ENCODE results near the gene NUDT22. TPM values are rescaled to one million over a fixed set of nuclear protein-coding genes. Genes with fewer than 3 reads are reported as not detected.

Gene NUDT22
- total and polyA plus RNA-seq, 2 experiments from 2014 or later: 33.9 to 67.0 TPM

DNA sequence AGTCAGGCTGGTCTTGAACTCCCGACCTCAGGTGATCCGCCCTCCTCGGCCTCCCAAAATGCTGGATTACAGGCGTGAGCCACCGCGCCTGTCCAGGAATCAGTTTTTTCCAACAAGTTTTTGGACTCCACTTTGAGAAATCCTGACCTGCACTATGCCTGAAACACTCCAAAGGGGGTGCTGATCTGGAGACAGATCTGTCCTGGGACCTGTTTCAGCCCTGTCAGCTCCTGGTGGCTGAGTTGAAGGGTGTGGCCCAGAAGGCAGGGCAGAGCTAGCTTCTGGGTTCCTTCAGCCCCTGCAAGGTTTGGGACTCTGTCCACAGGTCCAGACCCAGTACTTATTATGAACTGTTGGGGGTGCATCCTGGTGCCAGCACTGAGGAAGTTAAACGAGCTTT, 5.5 kb downstream of the NUDT22 start:
- H3K4me2 ChIP-seq: peak overlapping the region; percentile 96; the same call in 1 of the 2 replicates
- TF ChIP-seq, protein P1, sequence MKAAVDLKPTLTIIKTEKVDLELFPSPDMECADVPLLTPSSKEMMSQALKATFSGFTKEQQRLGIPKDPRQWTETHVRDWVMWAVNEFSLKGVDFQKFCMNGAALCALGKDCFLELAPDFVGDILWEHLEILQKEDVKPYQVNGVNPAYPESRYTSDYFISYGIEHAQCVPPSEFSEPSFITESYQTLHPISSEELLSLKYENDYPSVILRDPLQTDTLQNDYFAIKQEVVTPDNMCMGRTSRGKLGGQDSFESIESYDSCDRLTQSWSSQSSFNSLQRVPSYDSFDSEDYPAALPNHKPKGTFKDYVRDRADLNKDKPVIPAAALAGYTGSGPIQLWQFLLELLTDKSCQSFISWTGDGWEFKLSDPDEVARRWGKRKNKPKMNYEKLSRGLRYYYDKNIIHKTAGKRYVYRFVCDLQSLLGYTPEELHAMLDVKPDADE (IDR thresholded peaks at IDR 0.05): no peak
- no peak for TF ChIP-seq CREB1 (CRISPR knock-in tag; IDR thresholded peaks at IDR 0.05; ENCODE audit: low read depth)

DNA sequence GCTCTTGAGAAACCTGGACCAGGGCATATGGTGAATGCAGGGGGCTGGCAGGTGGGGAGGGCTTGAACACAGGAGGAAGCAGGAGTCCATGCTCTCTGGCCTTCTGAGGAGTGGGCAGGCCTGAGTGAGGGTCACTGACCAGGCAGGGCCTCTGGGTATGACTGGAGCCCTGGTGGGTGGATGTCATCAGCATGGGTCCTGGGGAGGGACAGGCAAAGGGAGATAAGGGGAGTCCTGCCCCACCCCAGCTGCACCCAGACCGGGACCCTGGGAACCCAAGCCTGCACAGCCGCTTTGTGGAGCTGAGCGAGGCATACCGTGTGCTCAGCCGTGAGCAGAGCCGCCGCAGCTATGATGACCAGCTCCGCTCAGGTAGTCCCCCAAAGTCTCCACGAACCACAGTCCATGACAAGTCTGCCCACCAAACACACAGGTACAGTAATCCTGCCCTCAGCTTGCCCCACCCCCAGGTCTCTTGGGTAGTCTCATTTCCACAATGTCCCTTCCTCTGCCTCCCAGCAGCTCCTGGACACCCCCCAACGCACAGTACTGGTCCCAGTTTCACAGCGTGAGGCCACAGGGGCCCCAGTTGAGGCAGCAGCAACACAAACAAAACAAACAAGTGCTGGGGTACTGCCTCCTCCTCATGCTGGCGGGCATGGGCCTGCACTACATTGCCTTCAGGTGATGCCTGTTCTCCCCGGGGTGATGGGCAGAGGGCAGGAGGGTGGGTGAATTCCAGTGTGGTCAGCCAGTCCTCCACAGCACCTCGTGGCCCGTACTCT, 6.3 kb downstream of the NUDT22 start:
- Histone ChIP-seq H3F3A (replicated peaks; ENCODE audit: low read depth) (peaks cover 22% of the 10 kb centered on the region), H3K4me3 (no peak overlapping the region), H2AFZ (no peak overlapping the region), H3K4me1 (ENCODE audit: insufficient read depth) (peaks cover 17% of the 10 kb centered on the region; the same call in 1 of the 2 replicates), H3K27ac (ENCODE audit: low read depth) (no peak overlapping the region), H3K36me3 (ENCODE audit: insufficient read depth) (no peaks in the 10 kb centered on the region), H3K27me3 (ENCODE audit: insufficient read depth) (peaks cover 23% of the 10 kb centered on the region; the same call in 1 of the 2 replicates), H3K9me2 (ENCODE audit: insufficient read depth) (no peaks in the 10 kb centered on the region), H3K79me2 (replicated peaks; ENCODE audit: insufficient read depth) (peaks cover 4% of the 10 kb centered on the region; the same call in 1 of the 2 replicates), H4K20me1 (replicated peaks; ENCODE audit: insufficient read depth) (no peaks in the 10 kb centered on the region), H3K4me2 (no peak overlapping the region)
- ATAC-seq: no peak
- H3K9me3 Mint-ChIP-seq: no peaks in the 10 kb centered on the region
- H3K36me3 Mint-ChIP-seq (ENCODE audit: low read depth): peaks cover 3% of the 10 kb centered on the region; the same call in 2 of the 3 replicates
- no peak for DNase-seq (ENCODE audit: low spot score)
- peaks cover 20% of the 10 kb centered on the region for H3K4me1 Mint-ChIP-seq
- peak overlapping the region; percentile 83; the same call in 2 of the 3 replicates for H3K4me3 Mint-ChIP-seq
- peaks cover 27% of the 10 kb centered on the region for H3K27me3 Mint-ChIP-seq (ENCODE audit: insufficient read depth, low read depth, poor library complexity)
- H3K27ac Mint-ChIP-seq: no peak overlapping the region
- TF ChIP-seq NANOG (IDR thresholded peaks at IDR 0.05; ENCODE audit: borderline replicate concordance): no peak
- TF ChIP-seq, protein P1 (IDR thresholded peaks at IDR 0.05): no peak
- TF ChIP-seq ZNF331 (CRISPR knock-in tag; IDR thresholded peaks at IDR 0.05; ENCODE audit: low read depth): no peak
- no peak for TF ChIP-seq ZNF114 (CRISPR knock-in tag; IDR thresholded peaks at IDR 0.05)
- no peak for TF ChIP-seq JUNB (IDR thresholded peaks at IDR 0.05; ENCODE audit: unreplicated experiment)
- TF ChIP-seq, protein P2, sequence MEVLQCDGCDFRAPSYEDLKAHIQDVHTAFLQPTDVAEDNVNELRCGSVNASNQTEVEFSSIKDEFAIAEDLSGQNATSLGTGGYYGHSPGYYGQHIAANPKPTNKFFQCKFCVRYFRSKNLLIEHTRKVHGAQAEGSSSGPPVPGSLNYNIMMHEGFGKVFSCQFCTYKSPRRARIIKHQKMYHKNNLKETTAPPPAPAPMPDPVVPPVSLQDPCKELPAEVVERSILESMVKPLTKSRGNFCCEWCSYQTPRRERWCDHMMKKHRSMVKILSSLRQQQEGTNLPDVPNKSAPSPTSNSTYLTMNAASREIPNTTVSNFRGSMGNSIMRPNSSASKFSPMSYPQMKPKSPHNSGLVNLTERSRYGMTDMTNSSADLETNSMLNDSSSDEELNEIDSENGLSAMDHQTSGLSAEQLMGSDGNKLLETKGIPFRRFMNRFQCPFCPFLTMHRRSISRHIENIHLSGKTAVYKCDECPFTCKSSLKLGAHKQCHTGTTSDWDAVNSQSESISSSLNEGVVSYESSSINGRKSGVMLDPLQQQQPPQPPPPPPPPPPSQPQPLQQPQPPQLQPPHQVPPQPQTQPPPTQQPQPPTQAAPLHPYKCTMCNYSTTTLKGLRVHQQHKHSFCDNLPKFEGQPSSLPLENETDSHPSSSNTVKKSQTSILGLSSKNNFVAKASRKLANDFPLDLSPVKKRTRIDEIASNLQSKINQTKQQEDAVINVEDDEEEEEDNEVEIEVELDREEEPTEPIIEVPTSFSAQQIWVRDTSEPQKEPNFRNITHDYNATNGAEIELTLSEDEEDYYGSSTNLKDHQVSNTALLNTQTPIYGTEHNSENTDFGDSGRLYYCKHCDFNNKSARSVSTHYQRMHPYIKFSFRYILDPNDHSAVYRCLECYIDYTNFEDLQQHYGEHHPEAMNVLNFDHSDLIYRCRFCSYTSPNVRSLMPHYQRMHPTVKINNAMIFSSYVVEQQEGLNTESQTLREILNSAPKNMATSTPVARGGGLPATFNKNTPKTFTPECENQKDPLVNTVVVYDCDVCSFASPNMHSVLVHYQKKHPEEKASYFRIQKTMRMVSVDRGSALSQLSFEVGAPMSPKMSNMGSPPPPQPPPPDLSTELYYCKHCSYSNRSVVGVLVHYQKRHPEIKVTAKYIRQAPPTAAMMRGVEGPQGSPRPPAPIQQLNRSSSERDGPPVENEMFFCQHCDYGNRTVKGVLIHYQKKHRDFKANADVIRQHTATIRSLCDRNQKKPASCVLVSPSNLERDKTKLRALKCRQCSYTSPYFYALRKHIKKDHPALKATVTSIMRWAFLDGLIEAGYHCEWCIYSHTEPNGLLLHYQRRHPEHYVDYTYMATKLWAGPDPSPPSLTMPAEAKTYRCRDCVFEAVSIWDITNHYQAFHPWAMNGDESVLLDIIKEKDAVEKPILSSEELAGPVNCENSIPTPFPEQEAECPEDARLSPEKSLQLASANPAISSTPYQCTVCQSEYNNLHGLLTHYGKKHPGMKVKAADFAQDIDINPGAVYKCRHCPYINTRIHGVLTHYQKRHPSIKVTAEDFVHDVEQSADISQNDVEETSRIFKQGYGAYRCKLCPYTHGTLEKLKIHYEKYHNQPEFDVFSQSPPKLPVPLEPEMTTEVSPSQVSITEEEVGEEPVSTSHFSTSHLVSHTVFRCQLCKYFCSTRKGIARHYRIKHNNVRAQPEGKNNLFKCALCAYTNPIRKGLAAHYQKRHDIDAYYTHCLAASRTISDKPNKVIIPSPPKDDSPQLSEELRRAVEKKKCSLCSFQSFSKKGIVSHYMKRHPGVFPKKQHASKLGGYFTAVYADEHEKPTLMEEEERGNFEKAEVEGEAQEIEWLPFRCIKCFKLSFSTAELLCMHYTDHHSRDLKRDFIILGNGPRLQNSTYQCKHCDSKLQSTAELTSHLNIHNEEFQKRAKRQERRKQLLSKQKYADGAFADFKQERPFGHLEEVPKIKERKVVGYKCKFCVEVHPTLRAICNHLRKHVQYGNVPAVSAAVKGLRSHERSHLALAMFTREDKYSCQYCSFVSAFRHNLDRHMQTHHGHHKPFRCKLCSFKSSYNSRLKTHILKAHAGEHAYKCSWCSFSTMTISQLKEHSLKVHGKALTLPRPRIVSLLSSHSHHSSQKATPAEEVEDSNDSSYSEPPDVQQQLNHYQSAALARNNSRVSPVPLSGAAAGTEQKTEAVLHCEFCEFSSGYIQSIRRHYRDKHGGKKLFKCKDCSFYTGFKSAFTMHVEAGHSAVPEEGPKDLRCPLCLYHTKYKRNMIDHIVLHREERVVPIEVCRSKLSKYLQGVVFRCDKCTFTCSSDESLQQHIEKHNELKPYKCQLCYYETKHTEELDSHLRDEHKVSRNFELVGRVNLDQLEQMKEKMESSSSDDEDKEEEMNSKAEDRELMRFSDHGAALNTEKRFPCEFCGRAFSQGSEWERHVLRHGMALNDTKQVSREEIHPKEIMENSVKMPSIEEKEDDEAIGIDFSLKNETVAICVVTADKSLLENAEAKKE (CRISPR knock-in tag; IDR thresholded peaks at IDR 0.05): no peak
- TF ChIP-seq STAT1 (IDR thresholded peaks at IDR 0.05; ENCODE audit: unreplicated experiment): no peak

More for the DNA sequence above, 5.5 kb downstream of the NUDT22 start:
- H3K9me3 Mint-ChIP-seq: no peaks in the 10 kb centered on the region
- H3K27me3 ChIP-seq (ENCODE audit: insufficient read depth): peaks cover 23% of the 10 kb centered on the region; the same call in 1 of the 2 replicates
- H3K4me3 Mint-ChIP-seq: peak overlapping the region; percentile 83
- peaks cover 23% of the 10 kb centered on the region for H3K4me1 Mint-ChIP-seq
- H3K4me1 ChIP-seq (ENCODE audit: insufficient read depth): peaks cover 17% of the 10 kb centered on the region; the same call in 1 of the 2 replicates
- H3K79me2 ChIP-seq (replicated peaks; ENCODE audit: insufficient read depth): peaks cover 4% of the 10 kb centered on the region; the same call in 1 of the 2 replicates
- no peaks in the 10 kb centered on the region for H4K20me1 ChIP-seq (replicated peaks; ENCODE audit: insufficient read depth)
- H3K4me3 ChIP-seq: peak overlapping the region; percentile 94; the same call in 1 of the 2 replicates
- H3F3A ChIP-seq (replicated peaks; ENCODE audit: low read depth): peaks cover 22% of the 10 kb centered on the region
- no peak overlapping the region for H2AFZ ChIP-seq
- no peaks in the 10 kb centered on the region for H3K36me3 ChIP-seq (ENCODE audit: insufficient read depth)
- DNase-seq (ENCODE audit: low spot score) (no peak), ATAC-seq (no peak)
- no peaks in the 10 kb centered on the region for H3K9me2 ChIP-seq (ENCODE audit: insufficient read depth)
- H3K27me3 Mint-ChIP-seq (ENCODE audit: insufficient read depth, low read depth, poor library complexity): peaks cover 30% of the 10 kb centered on the region
- H3K27ac Mint-ChIP-seq: no peak overlapping the region
- no peak overlapping the region for H3K27ac ChIP-seq (ENCODE audit: low read depth)
- peaks cover 3% of the 10 kb centered on the region; the same call in 1 of the 3 replicates for H3K36me3 Mint-ChIP-seq (ENCODE audit: low read depth)

All from GM23338 (cell line).